ENCODE data around the gene SLC44A1. TPM values are rescaled to one million over a fixed set of nuclear protein-coding genes. Genes with fewer than 3 reads are reported as not detected.
A peak's percentile ranks its signal among the peaks of the same experiment; 100 is the strongest.

SLC44A1 gene
- total RNA-seq, 1 donor from 2014 or later: 55.2 TPM

DNA sequence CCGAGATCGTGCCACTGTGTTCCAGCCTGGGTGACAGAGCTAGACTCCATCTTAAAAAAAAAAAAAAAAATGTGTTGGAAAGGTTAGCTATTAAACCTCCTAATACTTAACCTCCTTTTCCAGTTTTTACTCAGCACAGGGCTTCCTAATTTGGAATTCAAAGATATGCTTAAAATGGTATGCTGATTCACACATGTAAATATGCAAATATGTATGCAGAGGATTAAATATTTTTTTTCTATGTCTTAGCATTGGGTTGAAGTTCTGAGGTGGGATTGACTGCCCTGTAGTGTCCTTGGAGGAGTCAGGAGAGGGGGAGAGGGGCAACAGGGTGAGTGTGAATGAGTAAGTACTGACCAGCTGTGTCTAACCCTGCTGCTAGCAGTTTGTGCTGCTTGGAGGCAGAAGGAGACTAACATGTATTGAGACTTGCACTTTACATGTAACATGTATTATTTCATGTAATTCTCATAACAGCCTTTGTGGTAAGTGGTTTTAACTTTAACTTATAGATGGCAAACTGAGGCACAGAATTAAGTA lies 63.2 kb downstream of the SLC44A1 start:
- no peak overlapping the region for H3K4me3 ChIP-seq
- H3K27me3 ChIP-seq (ENCODE audit: low read depth): no peaks in the 10 kb centered on the region
- H3K36me3 ChIP-seq: no peaks in the 10 kb centered on the region
- H3K9me3 ChIP-seq: no peaks in the 10 kb centered on the region
- H3K4me1 ChIP-seq: peaks cover 15% of the 10 kb centered on the region
- TF ChIP-seq, protein P1, sequence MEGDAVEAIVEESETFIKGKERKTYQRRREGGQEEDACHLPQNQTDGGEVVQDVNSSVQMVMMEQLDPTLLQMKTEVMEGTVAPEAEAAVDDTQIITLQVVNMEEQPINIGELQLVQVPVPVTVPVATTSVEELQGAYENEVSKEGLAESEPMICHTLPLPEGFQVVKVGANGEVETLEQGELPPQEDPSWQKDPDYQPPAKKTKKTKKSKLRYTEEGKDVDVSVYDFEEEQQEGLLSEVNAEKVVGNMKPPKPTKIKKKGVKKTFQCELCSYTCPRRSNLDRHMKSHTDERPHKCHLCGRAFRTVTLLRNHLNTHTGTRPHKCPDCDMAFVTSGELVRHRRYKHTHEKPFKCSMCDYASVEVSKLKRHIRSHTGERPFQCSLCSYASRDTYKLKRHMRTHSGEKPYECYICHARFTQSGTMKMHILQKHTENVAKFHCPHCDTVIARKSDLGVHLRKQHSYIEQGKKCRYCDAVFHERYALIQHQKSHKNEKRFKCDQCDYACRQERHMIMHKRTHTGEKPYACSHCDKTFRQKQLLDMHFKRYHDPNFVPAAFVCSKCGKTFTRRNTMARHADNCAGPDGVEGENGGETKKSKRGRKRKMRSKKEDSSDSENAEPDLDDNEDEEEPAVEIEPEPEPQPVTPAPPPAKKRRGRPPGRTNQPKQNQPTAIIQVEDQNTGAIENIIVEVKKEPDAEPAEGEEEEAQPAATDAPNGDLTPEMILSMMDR (IDR thresholded peaks at IDR 0.05): no peak
- DNase-seq: no peak
- H3K27ac ChIP-seq: no peak overlapping the region
- no peak for ATAC-seq
- intact Hi-C loops (cut with DNase I): no loop called here

DNA sequence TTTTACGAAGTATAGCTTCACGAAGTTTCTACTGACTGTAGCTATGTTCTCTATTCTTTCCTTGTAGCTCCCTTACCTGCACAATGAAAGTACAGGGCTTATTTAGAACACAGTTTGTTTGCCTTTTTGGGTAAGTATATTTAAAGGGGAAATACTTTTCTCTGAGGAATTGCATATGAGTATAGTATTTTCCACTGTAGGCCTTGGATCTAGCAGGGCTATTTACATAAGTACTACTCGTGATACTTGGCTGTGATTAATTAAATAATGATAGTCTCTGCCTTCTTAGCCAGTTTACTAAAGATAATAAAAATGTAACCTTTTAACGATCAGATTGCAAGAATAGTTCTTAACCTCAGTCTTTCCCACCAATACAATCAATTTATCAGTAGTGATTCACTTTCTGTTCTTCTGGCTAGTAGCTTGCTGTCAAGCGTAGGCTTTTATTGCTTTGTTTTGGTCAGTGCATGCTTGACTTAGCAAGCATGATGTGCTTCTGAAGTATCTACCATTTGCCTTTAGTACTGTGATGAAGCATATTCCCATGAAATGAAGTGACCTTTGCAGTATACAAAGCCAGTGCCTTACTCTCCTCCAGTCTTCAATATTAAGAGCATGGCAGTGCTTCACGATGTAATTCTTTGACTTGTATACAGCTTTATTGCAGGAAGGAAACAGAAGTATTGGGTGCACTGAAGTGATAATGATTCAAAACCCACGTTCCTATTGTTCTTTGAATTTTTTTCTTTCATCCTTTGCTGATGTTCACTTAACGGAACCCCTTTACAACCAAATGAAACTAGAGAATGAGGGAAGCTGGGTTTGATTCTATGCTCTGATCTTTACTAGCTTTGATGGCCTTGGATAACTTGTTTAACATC lies 64.2 kb downstream of the SLC44A1 start:
- ATAC-seq: peak in 1 of 2 donors; percentile 55
- TF ChIP-seq, protein P1 (IDR thresholded peaks at IDR 0.05): no peak
- no peaks in the 10 kb centered on the region for H3K36me3 ChIP-seq
- DNase-seq: no peak
- intact Hi-C loops (cut with DNase I): no loop called here
- H3K4me3 ChIP-seq: no peak overlapping the region
- H3K27ac ChIP-seq: peak overlapping the region; percentile 8
- peaks cover 15% of the 10 kb centered on the region for H3K4me1 ChIP-seq
- H3K9me3 ChIP-seq: no peaks in the 10 kb centered on the region
- no peaks in the 10 kb centered on the region for H3K27me3 ChIP-seq (ENCODE audit: low read depth)

DNA sequence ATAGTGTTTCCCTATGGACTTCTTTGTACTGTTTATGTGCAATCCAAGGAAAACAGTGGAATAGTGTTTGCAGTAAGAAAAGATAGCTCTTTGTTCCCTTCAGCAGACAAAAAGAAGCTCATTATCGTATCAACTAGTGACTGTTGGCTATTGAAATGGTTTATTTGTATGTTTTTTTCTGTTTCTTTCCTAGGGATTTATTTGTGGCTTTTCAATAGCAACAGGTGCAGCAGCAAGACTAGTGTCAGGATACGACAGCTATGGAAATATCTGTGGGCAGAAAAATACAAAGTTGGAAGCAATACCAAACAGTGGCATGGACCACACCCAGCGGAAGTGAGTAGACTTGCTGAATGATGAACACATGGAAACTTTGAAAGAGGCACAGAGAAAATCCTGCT lies 65.1 kb downstream of the SLC44A1 start:
- Histone ChIP-seq H3K9me3 (no peaks in the 10 kb centered on the region), H3K4me3 (no peak overlapping the region), H3K4me1 (peaks cover 15% of the 10 kb centered on the region), H3K27ac (no peak overlapping the region), H3K36me3 (no peaks in the 10 kb centered on the region), H3K27me3 (ENCODE audit: low read depth) (no peaks in the 10 kb centered on the region)
- intact Hi-C loops (cut with DNase I): no loop called here
- TF ChIP-seq, protein P1 (IDR thresholded peaks at IDR 0.05): no peak
- ATAC-seq (no peak), DNase-seq (no peak)

DNA sequence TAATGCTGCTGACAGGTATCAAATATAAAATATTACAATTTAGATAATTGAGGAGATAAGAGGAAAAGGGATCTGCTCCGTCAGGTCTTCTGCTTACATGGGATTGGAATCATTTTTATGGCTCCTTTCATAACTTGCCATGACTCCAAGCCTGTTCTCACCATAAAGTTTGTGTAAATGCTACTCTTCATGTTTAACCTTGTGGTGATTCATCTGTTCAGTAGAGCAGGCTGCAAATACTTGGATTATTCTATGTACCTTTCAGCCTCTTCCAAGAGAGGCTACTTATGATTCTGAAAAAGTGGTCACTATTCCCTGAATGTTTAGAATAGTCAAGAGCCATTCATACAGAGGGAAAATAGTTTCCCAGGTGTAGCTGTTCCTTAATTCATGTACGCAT lies 66.9 kb downstream of the SLC44A1 start:
- ATAC-seq (peak in 1 of 2 donors; percentile 55), DNase-seq (no peak)
- TF ChIP-seq, protein P1 (IDR thresholded peaks at IDR 0.05): no peak
- Histone ChIP-seq H3K9me3 (no peaks in the 10 kb centered on the region), H3K4me3 (no peak overlapping the region), H3K36me3 (no peaks in the 10 kb centered on the region), H3K27me3 (ENCODE audit: low read depth) (no peaks in the 10 kb centered on the region), H3K27ac (no peak overlapping the region), H3K4me1 (peaks cover 15% of the 10 kb centered on the region)
- intact Hi-C loops (cut with DNase I): no loop called here

DNA sequence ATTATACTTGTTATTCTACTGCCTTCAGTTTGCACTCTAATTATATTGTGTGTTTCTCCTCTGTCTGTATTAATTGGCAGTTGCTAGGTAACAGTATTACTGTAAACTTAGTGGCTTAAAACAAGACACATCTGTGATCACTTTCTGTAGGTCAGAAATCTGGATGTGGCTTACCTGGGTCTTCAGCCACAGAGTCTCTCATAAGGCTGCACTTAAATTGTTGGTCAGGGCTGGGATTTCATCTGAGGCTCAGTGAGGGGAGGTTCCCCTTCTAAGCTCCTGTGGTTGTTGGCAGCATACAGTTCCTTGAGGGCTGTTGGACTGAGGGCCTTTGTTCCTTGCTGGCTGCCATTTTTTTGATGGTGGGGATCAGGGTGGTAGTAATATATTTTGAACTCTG lies 68.8 kb downstream of the SLC44A1 start:
- Histone ChIP-seq H3K36me3 (no peaks in the 10 kb centered on the region), H3K27ac (no peak overlapping the region), H3K9me3 (no peaks in the 10 kb centered on the region), H3K27me3 (ENCODE audit: low read depth) (no peaks in the 10 kb centered on the region), H3K4me1 (peaks cover 13% of the 10 kb centered on the region), H3K4me3 (no peak overlapping the region)
- TF ChIP-seq, protein P1 (IDR thresholded peaks at IDR 0.05): no peak
- DNase-seq (no peak), ATAC-seq (no peak)
- intact Hi-C loops (cut with DNase I): no loop called here
